GM10266 (cell line): ENCODE results near the gene SLC25A44.

Experiments
- DNase-seq: peaks from one replicate; pipeline ENCODE4 v3.0.0; 2012; ENCODE audit errors: extremely low spot score
- TF ChIP-seq, protein P1 (sequence below): IDR thresholded peaks from 2 replicates; pipeline ENCODE4 v1.5.1; 2012; ENCODE audit warnings: mild to moderate bottlenecking, low read depth; ENCODE audit not compliant: control insufficient read depth, insufficient read depth; ENCODE audit errors: missing control alignments

SLC25A44 gene

GRCh38 chr1:156164125-156164831 is 29.6 kb upstream of the SLC25A44 start:
- DNase-seq = no peak
- TF ChIP-seq, protein P1, sequence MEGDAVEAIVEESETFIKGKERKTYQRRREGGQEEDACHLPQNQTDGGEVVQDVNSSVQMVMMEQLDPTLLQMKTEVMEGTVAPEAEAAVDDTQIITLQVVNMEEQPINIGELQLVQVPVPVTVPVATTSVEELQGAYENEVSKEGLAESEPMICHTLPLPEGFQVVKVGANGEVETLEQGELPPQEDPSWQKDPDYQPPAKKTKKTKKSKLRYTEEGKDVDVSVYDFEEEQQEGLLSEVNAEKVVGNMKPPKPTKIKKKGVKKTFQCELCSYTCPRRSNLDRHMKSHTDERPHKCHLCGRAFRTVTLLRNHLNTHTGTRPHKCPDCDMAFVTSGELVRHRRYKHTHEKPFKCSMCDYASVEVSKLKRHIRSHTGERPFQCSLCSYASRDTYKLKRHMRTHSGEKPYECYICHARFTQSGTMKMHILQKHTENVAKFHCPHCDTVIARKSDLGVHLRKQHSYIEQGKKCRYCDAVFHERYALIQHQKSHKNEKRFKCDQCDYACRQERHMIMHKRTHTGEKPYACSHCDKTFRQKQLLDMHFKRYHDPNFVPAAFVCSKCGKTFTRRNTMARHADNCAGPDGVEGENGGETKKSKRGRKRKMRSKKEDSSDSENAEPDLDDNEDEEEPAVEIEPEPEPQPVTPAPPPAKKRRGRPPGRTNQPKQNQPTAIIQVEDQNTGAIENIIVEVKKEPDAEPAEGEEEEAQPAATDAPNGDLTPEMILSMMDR = no peak

- DNase-seq = no peak
- TF ChIP-seq, protein P1 = no peak
Observed at GRCh38 chr1:156165083-156165482, 28.8 kb upstream of the SLC25A44 start.

DNA sequence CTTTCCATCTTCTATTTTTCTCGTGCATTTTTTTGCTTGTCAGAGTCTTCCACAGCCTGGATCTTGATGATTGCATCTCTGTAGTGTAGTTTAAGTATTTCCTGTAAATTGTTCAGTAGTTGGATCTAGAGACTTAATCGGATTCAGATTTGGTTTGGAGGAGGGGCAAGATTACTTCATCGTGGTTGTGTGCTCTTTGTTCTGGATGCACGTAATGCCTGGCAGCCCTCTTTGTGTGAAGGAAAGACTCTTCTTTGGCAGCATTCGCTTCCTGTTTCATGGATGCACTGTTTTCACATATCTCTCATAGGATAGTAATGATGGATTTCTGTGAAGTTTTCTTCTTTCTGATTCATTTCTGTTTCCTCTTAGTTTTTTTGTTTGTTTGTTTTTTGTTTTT is 26.4 kb upstream of the SLC25A44 start:
- TF ChIP-seq, protein P1 = no peak

GRCh38 chr1:156172696-156173470 is 21.0 kb upstream of the SLC25A44 start:
- DNase-seq = peak; percentile 5
- TF ChIP-seq, protein P1 = no peak

More for the DNA sequence above, 26.4 kb upstream of the SLC25A44 start:
- DNase-seq = no peak

GRCh38 chr1:156176610-156177210 is 17.2 kb upstream of the SLC25A44 start:
- peak; percentile 2 for DNase-seq
- TF ChIP-seq, protein P1 = no peak

DNA sequence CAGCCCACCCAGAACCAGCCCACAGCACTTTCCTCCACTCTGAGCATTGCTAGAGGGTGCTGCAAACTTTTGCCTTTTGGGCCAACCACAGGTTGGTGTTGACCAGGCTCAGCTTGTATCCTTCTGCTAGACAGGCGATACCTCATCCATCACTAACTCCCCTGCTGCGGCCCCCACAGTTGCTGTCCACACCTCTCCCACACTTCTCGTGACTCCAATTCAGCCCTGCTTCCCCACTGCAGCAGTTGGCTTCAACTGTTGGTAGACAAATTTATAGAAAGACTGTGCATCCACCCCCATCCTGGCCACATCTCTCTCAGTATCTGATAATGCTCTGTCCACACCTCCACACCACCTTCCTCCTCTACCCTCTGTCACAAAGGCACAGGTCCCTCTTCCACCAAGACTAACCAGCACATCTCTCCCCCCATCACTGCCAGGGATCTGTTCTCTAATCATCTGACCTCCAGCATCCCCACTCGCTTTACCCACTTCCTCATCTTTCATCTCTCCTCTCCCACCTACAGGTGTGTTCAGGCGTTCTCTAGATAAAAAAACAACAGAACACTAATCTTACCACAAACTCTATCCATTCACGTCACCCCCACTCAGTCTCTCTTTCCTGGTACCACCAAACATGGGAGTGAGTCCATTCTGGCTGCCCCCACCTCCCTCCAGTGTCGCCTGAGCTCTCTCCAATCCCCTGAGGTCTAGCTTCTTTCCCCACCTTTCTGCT is 15.8 kb upstream of the SLC25A44 start:
- TF ChIP-seq, protein P1 = no peak
- DNase-seq = peak; percentile 4
